NCI-H2081 treated with DMSO at 0.1 percent for 48 hours (cell line): Measurements from ENCODE around the gene UHMK1.
"Not testable (repeated sequence)": the region's sequence is repeated elsewhere in the genome, so short reads cannot be mapped to it uniquely, and the experiment has no call there.

ENCODE experiments used
- DNase-seq: peaks from one replicate; lab custom pipeline; 2025; lab: John Stamatoyannopoulos, UW

Gene UHMK1

DNA sequence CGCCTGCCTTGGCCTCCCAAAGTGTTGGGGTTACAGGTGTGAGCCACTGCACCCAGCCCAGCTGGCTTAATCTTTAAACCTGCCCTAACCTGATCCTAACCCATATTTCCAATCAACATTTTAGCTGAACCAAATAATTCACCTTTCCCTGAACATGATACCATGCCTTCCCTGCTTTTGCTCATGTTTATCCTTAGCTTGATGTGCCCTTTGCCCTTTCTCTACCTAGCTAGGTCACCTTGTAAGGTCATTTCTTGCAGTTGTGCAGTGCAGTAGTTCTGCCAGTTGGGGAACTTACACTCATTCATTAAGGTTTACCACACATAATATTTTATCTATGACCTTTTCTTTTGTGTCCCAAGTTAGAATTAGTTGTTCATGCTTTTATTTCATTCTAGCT is 69.3 kb downstream of the UHMK1 start:
- DNase-seq = no peak

GRCh38 chr1:162568802-162569201 is 71.2 kb downstream of the UHMK1 start:
- DNase-seq = no peak

DNA sequence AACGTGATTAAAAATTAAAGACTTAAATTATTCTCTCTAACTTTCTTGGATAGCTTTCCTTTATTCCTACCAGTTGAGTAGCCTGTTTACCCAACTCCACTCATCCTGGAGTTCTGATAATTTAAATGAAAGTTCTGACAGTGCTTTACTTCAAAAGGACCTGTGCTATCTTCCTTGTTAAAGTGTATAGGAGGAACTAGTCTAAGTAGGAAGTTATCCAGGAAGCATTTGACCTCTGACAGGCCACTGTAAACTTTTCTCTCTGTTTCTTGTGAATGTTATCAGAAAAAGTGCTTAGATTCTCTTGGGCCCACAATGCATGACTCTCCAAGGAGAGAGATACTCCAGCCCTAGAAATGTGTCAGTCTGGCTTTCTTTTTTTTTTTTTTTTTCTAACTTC is 73.1 kb downstream of the UHMK1 start:
- DNase-seq = no peak

DNA sequence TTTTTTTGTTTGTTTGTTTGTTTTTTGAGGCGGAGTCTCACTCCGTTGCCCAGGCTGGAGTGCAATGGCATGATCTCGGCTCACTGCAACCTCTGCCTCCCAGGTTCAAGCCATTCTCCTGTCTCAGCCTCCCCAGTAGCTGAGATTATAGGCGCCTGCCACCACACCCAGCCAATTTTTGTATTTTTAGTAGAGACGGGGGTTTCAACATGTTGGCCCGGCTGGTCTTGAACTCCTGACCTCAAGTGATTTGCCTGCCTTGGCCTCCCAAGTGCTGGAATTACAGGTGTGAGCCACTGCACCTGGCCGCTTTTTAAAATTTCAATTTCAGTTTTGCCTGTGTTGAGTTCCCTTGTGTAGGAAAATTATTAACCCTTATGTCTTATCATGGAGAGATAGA is 73.5 kb downstream of the UHMK1 start:
- DNase-seq = not testable (repeated sequence)

DNA sequence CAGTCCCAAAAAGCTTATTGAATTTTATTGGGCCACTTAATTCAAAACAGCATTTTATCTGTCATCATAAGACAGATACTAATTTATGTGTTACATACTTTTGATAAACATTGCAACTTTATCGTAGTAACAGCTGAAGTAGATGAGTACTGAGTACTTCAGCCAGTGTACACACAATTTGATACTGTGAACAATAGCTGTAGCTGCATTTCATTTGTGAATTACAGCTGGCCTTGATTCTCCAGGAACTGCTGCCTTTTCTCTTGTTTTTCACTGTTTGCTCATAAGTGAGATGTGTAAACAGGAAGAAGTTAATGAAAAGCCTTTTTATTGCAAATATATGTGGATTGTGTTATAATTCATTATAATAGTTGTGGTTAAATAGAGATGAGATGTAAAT is 74.1 kb downstream of the UHMK1 start:
- peak; percentile 91 for DNase-seq

DNA sequence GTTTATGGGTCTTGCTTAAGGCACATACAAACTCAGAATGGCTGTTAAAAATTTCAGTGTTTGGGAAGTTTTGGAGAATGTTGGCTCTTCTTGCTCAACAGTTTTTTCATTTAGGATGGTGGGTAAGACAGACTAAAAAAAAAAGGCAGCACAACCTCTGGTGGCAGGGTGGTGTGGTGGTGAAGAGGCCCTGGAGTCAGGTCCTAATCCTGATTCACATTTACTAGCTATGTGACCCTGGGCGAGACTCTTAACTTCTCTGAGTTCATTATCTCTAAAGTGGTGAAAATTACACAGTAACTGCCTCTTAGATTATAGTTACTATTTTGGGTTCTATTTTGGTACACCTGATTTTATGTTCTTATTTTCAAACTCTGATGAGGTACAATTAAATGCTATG is 75.5 kb downstream of the UHMK1 start:
- DNase-seq = no peak

GRCh38 chr1:162578071-162578700 is 80.6 kb downstream of the UHMK1 start:
- DNase-seq = no peak

- no peak for DNase-seq
These were observed 81.3 kb downstream of the UHMK1 start for GRCh38 chr1:162578936-162579335.
